Body of pancreas (tissue), 4 donors: Measurements from ENCODE around the gene CEACAM6. TPM values are rescaled to one million over a fixed set of nuclear protein-coding genes. Genes with fewer than 3 reads are reported as not detected.

ENCODE experiments used
- ATAC-seq: fragments of 150-250 bp; one replicate; pipeline ENCODE4 v1.9.1; 2016
- DNase-seq, 4 donors: peaks; one replicate each; pipeline ENCODE4 v3.0.0-alpha.2; 2019
- H3K27ac ChIP-seq, 4 donors: fragments of 200-600 bp; sonication (generic); 1 replicate in 3 of 4; 2 replicates in 1 of 4; pipeline versions ENCODE4 v1.5.1 to v1.6.1; 2016 to 2019; ENCODE audit warnings: mild to moderate bottlenecking in 1 of 4, mixed read lengths in 1 of 4, moderate library complexity in 1 of 4
- H3K27me3 ChIP-seq, 2 donors: fragments of 200-600 bp; sonication (generic); one replicate each; pipeline ENCODE4 v1.6.0; 2016; ENCODE audit warnings: mild to moderate bottlenecking in 1 of 2
- H3K36me3 ChIP-seq, 2 donors: fragments of 200-600 bp; sonication (generic); replicated peaks in 1 of 2; 2 replicates each; pipeline ENCODE4 v1.5.1; 2016; ENCODE audit warnings: low read depth in 2 of 2; ENCODE audit not compliant: insufficient read depth in 1 of 2
- H3K4me1 ChIP-seq: fragments of 200-600 bp; sonication (generic); one replicate; pipeline ENCODE4 v1.6.0; 2016
- H3K4me3 ChIP-seq, 2 donors: fragments of 200-600 bp; sonication (generic); 1 replicate in 1 of 2; 2 replicates in 1 of 2; pipeline ENCODE4 v1.5.1; 2016 to 2019
- H3K9me3 ChIP-seq, 3 donors: fragments of 200-600 bp; sonication (generic); 1 replicate in 2 of 3; 2 replicates in 1 of 3; pipeline ENCODE4 v1.5.1; 2016
- CTCF ChIP-seq, 7 experiments: fragments of 450-650 bp in 4 of 7; fragments of 200-600 bp in 3 of 7; sonication (generic) in 3 of 7; IDR thresholded peaks; one replicate each; pipeline ENCODE4 v1.5.1; 2016 to 2019; ENCODE audit warnings: antibody characterized with exemption in 7 of 7
- POLR2A ChIP-seq, 3 donors: fragments of 450-650 bp; IDR thresholded peaks; one replicate each; pipeline ENCODE4 v1.6.1; 2016; ENCODE audit warnings: antibody characterized with exemption in 3 of 3, mild to moderate bottlenecking in 2 of 3
- WGBS, 2 donors: methylation state at CpG; one replicate each; pipeline ENCODE4 v1.1.5; 2017; 5-methylcytosine and 5-hydroxymethylcytosine counted together
- intact Hi-C: fragments of 100-400 bp; cut with DNase I; formaldehyde crosslinking; loops from one replicate; pipeline ENCODE4 v1.15.1; 2023
- total RNA-seq, 2 donors: library from RNA; depleted of rRNA; stranded (reverse); fragments of >200 nt; gene quantifications; one replicate each; pipeline ENCODE4 v1.1.0, GENCODE V29; 2016

CEACAM6 gene
- total RNA-seq, 2 donors from 2014 or later: 3.0 to 27.0 TPM

- Histone ChIP-seq H3K4me1 (peaks cover 4% of the 10 kb centered on the region), H3K27me3 (peaks cover 0 to 12% of the 10 kb centered on the region in 2 donors), H3K9me3 (no peaks in the 10 kb centered on the region), H3K36me3 (no peaks in the 10 kb centered on the region), H3K4me3 (no peak overlapping the region), H3K27ac (no peak overlapping the region)
- ATAC-seq: no peak
- DNase-seq: no peak
- TF ChIP-seq CTCF (IDR thresholded peaks at IDR 0.05): no peak
- no peak for TF ChIP-seq POLR2A (IDR thresholded peaks at IDR 0.05)
- 57 to 61% methylated on average over 2 of the region's 2 CpGs for WGBS, 2 donors
- intact Hi-C loops: no loop called here
Observed at GRCh38 chr19:41776700-41777099, 21.4 kb downstream of the CEACAM6 start.

- Histone ChIP-seq H3K27me3 (peaks cover 0 to 14% of the 10 kb centered on the region in 2 donors), H3K9me3 (no peaks in the 10 kb centered on the region), H3K4me1 (no peaks in the 10 kb centered on the region), H3K27ac (no peak overlapping the region), H3K36me3 (no peaks in the 10 kb centered on the region), H3K4me3 (no peak overlapping the region)
- DNase-seq (no peak), ATAC-seq (no peak)
- WGBS, 2 donors: 28 to 31% methylated on average over 5 of the region's 5 CpGs
- TF ChIP-seq POLR2A (IDR thresholded peaks at IDR 0.05) (no peak), CTCF (IDR thresholded peaks at IDR 0.05) (no peak)
- intact Hi-C loops: no loop called here
Observed at GRCh38 chr19:41783612-41784011, 28.3 kb downstream of the CEACAM6 start.

- 44 to 60% methylated on average over 3 of the region's 3 CpGs for WGBS, 2 donors
- TF ChIP-seq POLR2A (IDR thresholded peaks at IDR 0.05) (no peak), CTCF (IDR thresholded peaks at IDR 0.05) (no peak)
- H3K27ac ChIP-seq: no peak overlapping the region
- no peaks in the 10 kb centered on the region for H3K9me3 ChIP-seq
- no peaks in the 10 kb centered on the region for H3K4me1 ChIP-seq
- DNase-seq (no peak), ATAC-seq (no peak)
- no peaks in the 10 kb centered on the region for H3K36me3 ChIP-seq
- peaks cover 0 to 9% of the 10 kb centered on the region in 2 donors for H3K27me3 ChIP-seq
- intact Hi-C loops: no loop called here
- H3K4me3 ChIP-seq: no peak overlapping the region
Observed at GRCh38 chr19:41784312-41784711, 29.0 kb downstream of the CEACAM6 start.

- ATAC-seq (no peak), DNase-seq (no peak)
- no peak overlapping the region for H3K4me3 ChIP-seq
- WGBS, 2 donors: 22 to 37% methylated on average over 4 of the region's 4 CpGs
- no peak for TF ChIP-seq POLR2A (IDR thresholded peaks at IDR 0.05)
- no peak for TF ChIP-seq CTCF (IDR thresholded peaks at IDR 0.05)
- no peaks in the 10 kb centered on the region for H3K9me3 ChIP-seq
- H3K27me3 ChIP-seq: peaks cover 0 to 5% of the 10 kb centered on the region in 2 donors
- H3K36me3 ChIP-seq: no peaks in the 10 kb centered on the region
- intact Hi-C loops: no loop called here
- no peaks in the 10 kb centered on the region for H3K4me1 ChIP-seq
- no peak overlapping the region for H3K27ac ChIP-seq
Observed at GRCh38 chr19:41784743-41785142, 29.4 kb downstream of the CEACAM6 start.

- H3K4me3 ChIP-seq: no peak overlapping the region
- no peak overlapping the region for H3K27ac ChIP-seq
- H3K9me3 ChIP-seq: no peaks in the 10 kb centered on the region
- H3K4me1 ChIP-seq: no peaks in the 10 kb centered on the region
- peaks cover 0 to 3% of the 10 kb centered on the region in 2 donors for H3K27me3 ChIP-seq
- no peak for TF ChIP-seq POLR2A (IDR thresholded peaks at IDR 0.05)
- TF ChIP-seq CTCF (IDR thresholded peaks at IDR 0.05): peak; percentile 57 to 79 (median 75)
- DNase-seq: peak; percentile 68 to 79 (median 72)
- peak; percentile 85 for ATAC-seq
- 0 to 2% methylated on average over 10 of the region's 10 CpGs for WGBS, 2 donors
- H3K36me3 ChIP-seq: no peaks in the 10 kb centered on the region
- intact Hi-C loops: no loop called here
Observed at GRCh38 chr19:41785653-41786052, 30.3 kb downstream of the CEACAM6 start.
